Activated T-cell treated with anti-CD3 and anti-CD28 coated beads for 4 hours (primary cell): ENCODE results near the gene PYGM.

Source experiments
- DNase-seq: peaks from one replicate; pipeline ENCODE4 v3.0.0-alpha.2; 2020

The PYGM gene

GRCh38 chr11:64766881-64767280 lies 7.1 kb upstream of the PYGM start:
- no peak for DNase-seq

- no peak for DNase-seq
These were observed 6.3 kb upstream of the PYGM start for GRCh38 chr11:64765851-64766665.

- no peak for DNase-seq
These were observed 5.6 kb upstream of the PYGM start for GRCh38 chr11:64765291-64765850.

- DNase-seq, result no peak
These were observed 5.0 kb upstream of the PYGM start for GRCh38 chr11:64764753-64765152.

GRCh38 chr11:64764040-64764611 lies 4.4 kb upstream of the PYGM start:
- peak; percentile 46 for DNase-seq

GRCh38 chr11:64763526-64764039 lies 3.8 kb upstream of the PYGM start:
- no peak for DNase-seq

GRCh38 chr11:64762674-64763525 lies 3.1 kb upstream of the PYGM start:
- no peak for DNase-seq

GRCh38 chr11:64762277-64762673 lies 2.5 kb upstream of the PYGM start:
- DNase-seq, result no peak

GRCh38 chr11:64760759-64761420 lies 1.1 kb upstream of the PYGM start:
- no peak for DNase-seq

GRCh38 chr11:64759131-64759721 lies 548 bp downstream of the PYGM start:
- DNase-seq, result no peak

GRCh38 chr11:64758330-64759079 lies 1.3 kb downstream of the PYGM start:
- DNase-seq, result no peak

- no peak for DNase-seq
These were observed 2.0 kb downstream of the PYGM start for GRCh38 chr11:64757549-64758329.

GRCh38 chr11:64755681-64756361 lies 4.0 kb downstream of the PYGM start:
- DNase-seq, result no peak

GRCh38 chr11:64754919-64755662 lies 4.7 kb downstream of the PYGM start:
- DNase-seq, result no peak

GRCh38 chr11:64754124-64754918 lies 5.5 kb downstream of the PYGM start:
- no peak for DNase-seq

- no peak for DNase-seq
These were observed 6.2 kb downstream of the PYGM start for GRCh38 chr11:64753380-64754123.

GRCh38 chr11:64753019-64753379 lies 6.8 kb downstream of the PYGM start:
- DNase-seq, result no peak
